Hindlimb muscle (tissue), 1 donor: ENCODE measurements around the gene IQGAP2. TPM values are rescaled to one million over a fixed set of nuclear protein-coding genes. Genes with fewer than 3 reads are reported as not detected.
A peak's percentile ranks its signal among the peaks of the same experiment; 100 is the strongest.
"Not testable (repeated sequence)": the region's sequence is repeated elsewhere in the genome, so short reads cannot be mapped to it uniquely, and the experiment has no call there.

Source experiments
- DNase-seq: peaks from one replicate; pipeline ENCODE4 v3.0.0-alpha.2; 2013
- polyA plus RNA-seq: library from polyadenylated mRNA; unstranded; fragments of 120-200 nt; gene quantifications from one replicate; pipeline ENCODE4 v1.2.1, GENCODE V29; 2013; ENCODE audit not compliant: insufficient read length

IQGAP2 gene
- polyA plus RNA-seq, 1 donor, result 6.6 TPM

GRCh38 chr5:76415855-76416254 lies 12.8 kb downstream of the IQGAP2 start:
- no peak for DNase-seq

GRCh38 chr5:76419597-76420298 lies 16.7 kb downstream of the IQGAP2 start:
- no peak for DNase-seq

- DNase-seq, result no peak
These were observed 19.1 kb downstream of the IQGAP2 start for GRCh38 chr5:76422227-76422626.

DNA sequence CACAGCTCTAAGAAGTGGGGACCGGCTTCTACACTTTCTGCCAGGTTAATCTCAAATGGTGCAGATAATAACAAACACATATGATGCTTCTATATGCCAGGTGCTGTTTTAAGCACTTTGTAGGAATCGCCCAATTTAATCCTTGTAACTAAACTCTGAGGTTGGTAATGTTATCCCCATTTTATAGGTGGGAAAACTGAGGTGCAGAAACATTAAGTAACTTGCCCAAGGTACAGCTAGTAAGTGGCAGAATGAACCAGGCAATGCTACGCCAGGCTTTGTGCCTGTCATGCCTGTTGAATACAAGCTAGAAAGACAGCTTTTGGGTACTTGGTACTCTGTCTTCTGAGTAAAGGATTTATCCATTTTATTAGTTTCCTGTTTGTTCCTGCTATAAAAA lies 19.7 kb downstream of the IQGAP2 start:
- DNase-seq, result no peak

DNA sequence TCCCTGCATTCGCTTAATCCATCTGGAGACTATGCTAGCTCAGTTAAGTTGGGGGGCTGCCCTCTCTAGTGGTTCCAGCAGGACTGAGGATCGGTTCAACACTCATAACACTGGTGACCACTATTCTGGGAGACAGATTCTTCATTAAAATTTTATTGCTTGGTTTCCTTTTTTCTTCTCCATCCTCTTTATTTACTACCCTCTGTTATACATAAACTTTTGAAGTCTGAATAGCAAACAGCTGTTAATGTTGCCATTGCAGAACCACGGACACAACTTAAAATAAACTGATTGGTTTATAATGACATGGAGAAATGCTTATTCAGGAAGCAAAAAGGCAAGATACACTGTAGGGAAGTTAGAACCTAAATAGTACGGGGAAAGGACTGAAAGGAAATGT lies 22.1 kb downstream of the IQGAP2 start:
- no peak for DNase-seq

DNA sequence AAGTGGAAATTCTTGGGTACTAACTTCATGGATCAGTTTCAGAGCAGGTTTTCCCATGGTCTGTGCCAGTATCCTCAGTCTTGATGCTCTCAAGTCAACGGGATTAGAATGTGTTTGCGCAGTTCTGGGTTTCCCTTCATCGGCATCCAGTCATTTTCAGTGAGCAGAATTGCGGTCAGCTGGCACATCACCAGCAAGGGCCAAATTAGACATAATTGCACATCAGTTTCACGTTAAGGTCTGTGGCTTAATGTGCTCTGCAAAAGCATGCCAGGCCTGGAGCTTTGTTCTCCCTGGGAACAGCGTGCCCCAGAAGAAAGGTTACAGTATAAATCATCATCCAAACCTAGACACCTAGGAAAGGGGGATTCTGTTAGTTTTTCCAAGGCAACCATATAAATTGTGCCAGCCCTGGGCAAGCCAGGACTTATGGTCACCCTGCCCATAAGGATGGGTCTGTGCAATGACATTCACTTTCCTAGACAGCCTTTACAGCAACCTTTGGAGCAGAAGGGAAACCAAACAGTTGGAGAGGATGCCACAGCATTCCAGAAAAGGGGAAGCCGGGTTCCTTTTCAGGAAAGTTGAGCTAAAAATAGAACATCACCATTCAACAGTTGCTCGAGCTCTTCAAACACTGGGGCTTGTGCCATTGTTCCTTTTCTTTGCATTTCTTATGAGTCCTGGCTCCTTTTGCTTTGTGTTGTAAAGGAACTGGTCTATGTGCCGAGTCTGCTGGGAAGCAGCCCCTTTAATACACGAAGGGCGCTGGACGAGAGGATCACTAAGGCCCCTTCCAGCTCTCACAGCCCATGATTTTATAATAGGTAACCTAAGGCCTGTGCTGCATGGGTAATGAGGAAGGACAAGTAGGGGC lies 23.1 kb downstream of the IQGAP2 start:
- peak; percentile 45 for DNase-seq

DNA sequence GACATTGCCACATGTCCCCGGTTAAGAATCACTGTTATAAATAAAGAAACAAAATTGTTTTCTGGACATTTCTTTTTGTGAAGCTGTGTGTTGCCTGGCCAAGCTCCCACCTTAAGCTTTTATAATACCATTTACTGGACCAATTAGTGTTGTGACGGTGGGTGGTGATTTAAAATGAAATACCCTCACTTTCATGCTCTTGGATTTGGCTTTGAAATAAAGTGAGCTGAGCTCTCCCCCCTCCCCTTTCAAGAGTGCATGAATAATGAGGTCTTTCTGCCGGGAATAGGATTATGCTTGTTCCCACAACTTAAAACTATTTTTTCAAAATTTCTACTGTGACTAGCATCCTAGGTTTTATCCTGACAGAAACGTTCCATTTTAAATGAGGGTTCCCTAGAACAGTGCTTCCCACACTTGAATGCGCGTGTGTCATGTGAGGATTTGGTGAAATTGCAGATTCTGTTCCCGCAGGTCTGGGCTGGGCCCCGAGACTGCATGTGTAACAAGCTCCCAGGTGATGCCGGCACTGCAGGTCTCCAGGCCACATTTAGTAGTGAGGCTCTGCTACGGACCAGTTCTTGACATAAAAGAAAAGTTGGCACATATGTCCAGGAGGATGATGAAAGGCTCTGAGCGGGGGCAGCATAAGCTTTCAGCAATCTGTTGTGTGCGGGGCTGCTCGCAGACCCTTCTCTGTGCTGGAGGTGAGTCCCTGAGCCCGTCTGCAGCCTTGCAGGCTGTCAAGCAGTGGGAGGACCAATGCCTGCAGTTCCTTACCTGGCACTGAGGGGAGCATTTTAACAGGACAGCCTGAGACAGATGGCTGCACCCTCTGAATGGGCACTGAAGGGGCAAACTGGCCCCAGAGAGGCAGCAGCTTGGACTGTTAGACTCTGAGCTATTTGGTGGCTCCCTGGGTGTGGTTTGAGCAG lies 24.4 kb downstream of the IQGAP2 start:
- DNase-seq, result no peak

DNA sequence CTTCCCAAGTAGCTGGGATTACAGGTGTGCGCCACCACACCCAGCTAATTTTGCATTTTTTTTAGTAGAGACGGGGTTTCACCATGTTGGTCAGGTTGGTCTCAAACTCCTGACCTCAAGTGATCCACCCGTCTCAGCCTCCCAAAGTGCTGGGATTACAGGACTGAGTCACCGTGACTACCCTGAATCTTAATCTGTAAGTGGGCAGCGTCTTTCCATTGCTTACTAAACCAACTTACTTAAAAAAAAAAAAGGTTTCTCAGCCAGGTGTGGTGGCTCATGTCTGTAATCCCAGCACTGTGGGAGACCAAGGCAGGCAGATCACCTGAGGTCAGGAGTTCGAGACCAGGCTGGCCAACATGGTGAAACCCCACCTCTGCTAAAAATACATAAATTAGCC lies 25.5 kb downstream of the IQGAP2 start:
- DNase-seq, result not testable (repeated sequence)

DNA sequence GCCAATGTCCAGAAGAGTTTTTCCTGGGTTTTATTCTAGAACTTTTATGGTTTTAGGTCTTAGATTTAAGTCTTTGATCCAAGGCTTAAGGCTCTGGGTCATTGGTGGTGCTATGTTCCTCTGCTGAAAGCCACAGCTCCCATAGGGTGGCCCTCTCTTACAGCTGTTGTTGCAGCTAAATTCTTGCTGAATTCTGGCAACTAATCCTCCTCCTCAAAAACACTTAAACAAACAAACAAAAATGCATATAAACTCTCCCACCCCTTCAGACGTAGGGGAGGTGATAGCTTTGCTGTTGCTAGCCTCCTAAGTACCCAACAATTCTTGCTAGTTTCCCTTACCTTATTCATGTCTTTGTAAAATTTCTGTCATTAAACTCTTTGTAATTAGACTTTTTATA lies 30.2 kb downstream of the IQGAP2 start:
- DNase-seq, result no peak

DNA sequence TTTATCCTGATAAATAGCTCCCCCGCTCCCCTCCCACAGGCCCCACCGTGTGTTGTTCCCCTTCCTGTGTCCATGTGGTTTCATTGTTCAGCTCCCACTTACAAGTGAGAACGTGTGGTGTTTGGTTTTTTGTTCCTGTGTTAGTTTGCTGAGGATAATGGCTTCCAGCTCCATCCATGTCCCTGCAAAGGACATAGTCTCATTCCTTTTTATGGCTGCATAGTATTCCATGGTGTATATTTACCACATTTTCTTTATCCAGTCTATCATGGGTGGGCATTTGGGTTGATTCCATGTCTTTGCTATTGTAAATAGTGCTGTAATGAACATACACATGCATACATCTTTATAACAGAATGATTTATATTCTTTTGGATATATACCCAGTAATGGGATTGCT lies 34.4 kb downstream of the IQGAP2 start:
- DNase-seq, result not testable (repeated sequence)

DNA sequence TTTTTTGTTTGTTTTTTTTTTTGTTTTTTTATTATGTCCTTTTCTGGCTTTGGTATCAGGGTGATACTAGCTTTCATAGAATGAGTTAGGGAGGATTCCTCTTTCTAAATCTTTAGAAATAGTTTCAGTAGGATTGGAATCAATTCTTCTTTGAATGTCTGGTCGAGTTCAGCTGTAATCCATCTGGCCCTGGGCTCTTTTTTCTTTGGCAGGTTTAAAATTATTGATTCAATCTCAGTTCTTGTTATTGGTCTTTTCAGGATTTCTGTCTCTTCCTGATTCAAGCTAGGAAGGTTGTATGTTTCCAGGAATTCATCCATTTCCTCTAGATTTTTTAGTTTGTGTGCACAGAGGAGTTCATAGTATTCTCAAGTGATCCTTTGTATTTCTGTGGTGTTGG lies 34.9 kb downstream of the IQGAP2 start:
- DNase-seq, result no peak

DNA sequence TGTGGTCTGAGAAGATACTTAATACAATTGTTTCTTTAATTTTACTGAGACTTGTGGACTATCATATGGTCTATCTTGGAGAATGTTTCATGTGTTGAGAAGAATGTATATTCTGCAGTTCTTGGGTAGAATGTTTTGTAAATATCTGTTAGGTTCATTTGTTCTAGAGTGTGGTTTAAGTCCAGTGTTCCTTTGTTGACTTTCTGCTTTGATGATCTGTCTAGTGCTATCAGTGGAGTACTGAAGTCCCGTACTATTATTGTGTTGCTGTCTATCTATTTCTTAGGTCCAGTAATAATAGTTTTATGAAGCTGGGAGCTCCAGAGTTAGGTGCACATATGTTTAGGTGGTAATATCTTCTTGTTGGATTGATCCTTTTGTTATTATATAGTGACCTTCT lies 36.1 kb downstream of the IQGAP2 start:
- DNase-seq, result no peak

DNA sequence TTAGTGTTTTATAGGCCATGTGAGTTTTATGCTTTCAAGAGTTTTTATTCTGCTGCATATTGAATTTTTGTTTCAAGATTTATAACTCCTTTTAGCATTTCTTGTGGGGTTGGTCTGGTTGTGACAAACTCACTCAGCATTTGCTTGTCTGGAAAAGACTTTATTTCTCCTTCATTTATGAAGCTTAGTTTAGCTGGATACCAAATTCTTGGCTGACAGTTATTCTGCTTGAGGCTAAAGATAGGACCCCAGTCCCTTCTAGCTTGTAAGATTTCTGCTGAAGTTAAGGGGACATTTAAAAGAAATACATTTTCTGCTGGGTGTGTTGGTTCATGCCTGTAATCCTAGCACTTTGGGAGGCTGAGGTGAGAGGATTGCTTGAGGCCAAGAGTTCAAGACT lies 36.8 kb downstream of the IQGAP2 start:
- no peak for DNase-seq

DNA sequence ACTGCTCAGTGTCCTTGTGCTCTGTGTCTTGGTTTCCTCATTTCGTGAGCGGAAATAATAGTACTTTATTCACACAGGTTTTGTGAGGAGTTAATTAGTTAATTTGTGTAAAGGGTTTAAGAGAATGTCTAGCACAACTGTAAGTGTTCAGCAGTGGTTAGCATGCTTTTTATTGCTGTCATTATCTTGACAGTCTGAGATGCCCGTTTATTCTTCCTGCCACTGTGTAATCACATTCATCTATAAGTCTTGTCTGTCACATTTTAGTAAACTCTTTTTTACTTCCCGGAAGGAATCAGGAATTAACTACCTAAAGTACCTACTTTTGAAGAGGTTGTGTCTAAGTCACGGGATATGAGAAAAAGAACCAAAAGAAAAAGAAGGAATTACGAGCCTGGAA lies 38.0 kb downstream of the IQGAP2 start:
- DNase-seq, result no peak

DNA sequence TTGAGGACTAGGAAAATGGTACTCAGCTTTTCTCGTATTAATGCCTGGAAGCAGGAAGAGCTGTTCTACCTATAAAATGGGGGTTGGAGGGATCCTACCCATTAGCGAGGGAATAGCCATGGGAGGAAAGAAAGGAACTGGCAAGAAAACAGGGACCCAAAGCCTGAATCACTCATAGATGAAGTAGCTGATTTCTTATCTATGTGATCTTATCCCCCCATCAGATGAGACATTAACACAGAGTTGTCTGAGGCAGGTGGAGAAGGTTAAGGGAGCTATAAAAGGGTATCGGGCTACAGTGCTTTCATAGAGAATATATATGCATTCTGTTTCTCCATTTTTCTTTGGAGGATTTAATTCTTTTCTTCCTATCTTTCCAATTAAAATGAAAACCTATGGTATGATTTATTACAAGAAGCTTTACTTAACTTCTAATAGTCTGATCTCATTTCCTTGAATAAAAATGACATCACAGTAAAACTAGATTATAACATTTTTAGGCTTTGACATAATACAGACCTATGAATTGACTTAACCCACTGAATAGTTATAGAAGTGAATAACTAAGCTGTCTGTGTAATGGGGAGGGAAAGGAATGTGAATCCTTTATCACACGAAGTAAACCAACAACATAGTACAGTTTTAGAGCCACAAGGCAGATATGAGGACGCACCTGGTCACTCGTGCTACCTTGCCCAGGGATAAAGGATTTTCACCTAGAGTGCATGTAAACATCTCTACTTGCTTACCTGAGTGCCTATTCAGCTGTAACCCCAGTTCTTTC lies 39.0 kb downstream of the IQGAP2 start:
- no peak for DNase-seq

GRCh38 chr5:76443066-76443800 lies 40.1 kb downstream of the IQGAP2 start:
- DNase-seq, result no peak

DNA sequence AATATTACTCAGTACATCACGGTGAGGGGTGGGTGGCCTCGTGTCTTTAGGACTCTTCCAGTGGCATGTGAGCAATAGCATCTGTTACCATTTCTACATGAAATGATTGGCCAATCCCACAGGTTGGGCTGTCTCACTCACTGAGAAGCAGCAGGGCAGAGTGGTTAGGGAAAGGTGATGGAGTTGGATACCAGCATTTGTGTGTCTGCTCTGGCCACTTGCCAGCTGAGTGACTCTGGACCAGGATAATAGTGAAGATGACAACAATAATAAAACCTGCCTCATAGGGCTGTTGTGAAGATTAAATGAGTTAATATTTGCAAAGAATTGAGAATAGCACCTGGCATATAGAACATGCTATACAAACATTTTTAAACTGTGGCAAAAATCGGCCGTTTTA lies 42.0 kb downstream of the IQGAP2 start:
- DNase-seq, result no peak

GRCh38 chr5:76445830-76446229 lies 42.7 kb downstream of the IQGAP2 start:
- no peak for DNase-seq

DNA sequence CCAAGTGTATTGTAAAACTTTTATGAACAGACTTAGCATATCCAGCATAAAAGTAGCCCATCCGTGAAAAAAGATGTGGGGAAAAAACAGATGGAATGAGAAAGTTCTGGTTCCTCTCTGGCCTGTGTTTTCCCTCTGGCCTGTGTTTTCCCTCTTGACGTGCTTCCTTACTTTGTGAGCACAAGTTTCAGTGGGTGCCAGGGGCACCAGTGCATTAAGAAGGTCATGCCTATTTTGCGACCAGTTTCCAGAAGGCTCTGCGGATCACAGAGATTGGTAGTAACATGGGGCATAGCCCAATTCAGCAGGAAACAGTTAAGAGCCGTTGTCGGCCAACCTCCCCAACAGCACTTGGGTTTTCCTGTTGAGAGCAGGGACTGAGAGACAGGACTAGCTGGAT lies 43.7 kb downstream of the IQGAP2 start:
- no peak for DNase-seq

DNA sequence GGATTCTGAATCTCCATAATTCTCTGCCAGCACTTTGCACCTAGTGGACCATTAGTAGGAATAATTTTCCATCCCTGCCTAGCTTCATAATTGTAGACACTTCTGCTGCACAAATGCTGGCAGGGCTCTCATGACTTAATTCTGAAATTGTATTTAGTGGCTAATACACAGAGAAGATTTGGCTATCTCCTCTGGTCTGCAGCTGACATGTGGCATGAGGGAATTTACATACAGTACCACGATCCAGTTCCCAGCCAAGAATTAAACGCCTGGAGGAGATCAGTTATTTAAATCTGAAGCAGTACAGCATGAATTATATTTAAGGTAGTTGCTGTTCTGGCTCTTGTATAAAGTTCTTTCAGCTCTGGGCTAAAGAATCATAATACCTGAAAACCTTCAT lies 46.5 kb downstream of the IQGAP2 start:
- DNase-seq, result no peak

GRCh38 chr5:76450054-76450453 lies 47.0 kb downstream of the IQGAP2 start:
- no peak for DNase-seq
